Astrocyte (in vitro differentiated cells and primary cell): ENCODE data around the gene TOM1L2. TPM values are rescaled to one million over a fixed set of nuclear protein-coding genes. Genes with fewer than 3 reads are reported as not detected.
A peak's percentile ranks its signal among the peaks of the same experiment; 100 is the strongest.

Source experiments
- DNase-seq: peaks from one replicate; pipeline ENCODE4 v3.0.0-alpha.2; 2010; ENCODE audit warnings: low read depth
- FAIRE-seq: peaks from 2 replicates; lab custom pipeline; 2011; peaks lifted over from hg19 to GRCh38; lab: Jason Lieb, UNC
- H2AFZ ChIP-seq: 2 replicates; pipeline ENCODE4 v1.6.0; 2012; ENCODE audit warnings: low read depth, low read length, inconsistent platforms
- H3K27ac ChIP-seq: 2 replicates; pipeline ENCODE4 v1.5.1; 2011; ENCODE audit warnings: low read depth, low read length, inconsistent platforms
- H3K27me3 ChIP-seq: 2 replicates; pipeline ENCODE4 v1.6.0; 2011; ENCODE audit warnings: low read length, inconsistent platforms; ENCODE audit not compliant: insufficient read depth
- H3K36me3 ChIP-seq: 2 replicates; pipeline ENCODE4 v1.5.1; 2011; ENCODE audit warnings: low read length, inconsistent platforms; ENCODE audit not compliant: insufficient read depth
- H3K4me1 ChIP-seq: 2 replicates; pipeline ENCODE4 v1.5.1; 2011; ENCODE audit warnings: low read length, inconsistent platforms; ENCODE audit not compliant: insufficient read depth
- H3K4me2 ChIP-seq: 2 replicates; pipeline ENCODE4 v1.6.0; 2012; ENCODE audit warnings: low read length, inconsistent platforms
- H3K4me3 ChIP-seq: 2 replicates; pipeline ENCODE4 v1.5.1; 2011; ENCODE audit warnings: low read depth, mild to moderate bottlenecking, low read length, inconsistent platforms; ENCODE audit not compliant: insufficient read depth
- H3K79me2 ChIP-seq: 2 replicates; pipeline ENCODE4 v1.6.0; 2012; ENCODE audit warnings: mild to moderate bottlenecking, low read length, inconsistent platforms; ENCODE audit not compliant: insufficient read depth
- H3K9ac ChIP-seq: 2 replicates; pipeline ENCODE4 v1.6.0; 2012; ENCODE audit warnings: mild to moderate bottlenecking, low read length, inconsistent platforms
- H3K9me3 ChIP-seq: 2 replicates; pipeline ENCODE4 v1.5.1; 2012; ENCODE audit warnings: low read depth, mild to moderate bottlenecking, low read length, inconsistent platforms; ENCODE audit not compliant: insufficient read depth
- H4K20me1 ChIP-seq: 2 replicates; pipeline ENCODE4 v1.6.0; 2012; ENCODE audit warnings: low read length, inconsistent platforms; ENCODE audit not compliant: insufficient read depth
- H3K27ac Mint-ChIP-seq: one replicate; pipeline ENCODE4 v1.8.0; 2021; ENCODE audit warnings: mild to moderate bottlenecking, mixed read lengths; ENCODE audit not compliant: unreplicated experiment
- H3K27me3 Mint-ChIP-seq: one replicate; pipeline ENCODE4 v1.8.0; 2021; ENCODE audit warnings: low read depth, mixed read lengths; ENCODE audit not compliant: unreplicated experiment
- H3K36me3 Mint-ChIP-seq: one replicate; pipeline ENCODE4 v1.8.0; 2021; ENCODE audit warnings: low read depth, mixed read lengths; ENCODE audit not compliant: unreplicated experiment
- H3K4me1 Mint-ChIP-seq: one replicate; pipeline ENCODE4 v1.8.0; 2021; ENCODE audit warnings: low read depth, mixed read lengths; ENCODE audit not compliant: unreplicated experiment
- H3K4me3 Mint-ChIP-seq: one replicate; pipeline ENCODE4 v1.8.0; 2021; ENCODE audit warnings: mild to moderate bottlenecking, moderate library complexity, mixed read lengths; ENCODE audit not compliant: unreplicated experiment
- H3K9me3 Mint-ChIP-seq: one replicate; pipeline ENCODE4 v1.8.0; 2021; ENCODE audit warnings: mild to moderate bottlenecking, mixed read lengths; ENCODE audit not compliant: unreplicated experiment
- EZH2 ChIP-seq: IDR thresholded peaks from 2 replicates; pipeline ENCODE4 v1.6.1; 2012; ENCODE audit warnings: mild to moderate bottlenecking, low read length, inconsistent platforms; ENCODE audit not compliant: insufficient read depth
- total RNA-seq: library from RNA; stranded (reverse); gene quantifications from 2 replicates; pipeline ENCODE4 v1.2.1, GENCODE V29; 2021
- TF ChIP-seq, protein P1 (sequence below): IDR thresholded peaks from 2 replicates; pipeline ENCODE4 v1.5.1; 2011; ENCODE audit warnings: low read depth, mild to moderate bottlenecking, inconsistent platforms, low read length, moderate library complexity; ENCODE audit not compliant: insufficient read depth

The TOM1L2 gene
- total RNA-seq, 1 donor from 2014 or later, result 54.4 TPM

DNA sequence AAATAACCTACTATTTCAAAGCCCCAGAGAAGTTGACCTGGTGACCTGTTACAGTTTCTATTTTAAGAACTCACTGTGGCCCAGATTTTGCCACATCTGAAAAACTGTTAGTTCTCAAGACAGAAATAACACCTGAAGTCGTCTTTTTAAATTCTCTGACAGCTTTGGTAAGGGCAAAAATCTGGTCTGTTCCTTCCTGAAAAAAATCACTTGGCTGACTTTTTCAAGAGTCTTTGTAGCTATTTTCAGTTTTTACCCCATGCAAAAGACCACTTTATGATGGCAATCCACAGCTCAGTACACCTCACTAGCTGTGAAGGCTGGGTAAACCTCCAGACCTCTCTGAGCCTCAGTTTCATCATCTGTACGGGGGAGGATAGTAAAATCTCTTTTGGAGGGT lies 74.8 kb downstream of the TOM1L2 start:
- Histone ChIP-seq H4K20me1 (no peaks in the 10 kb centered on the region), H3K27ac (no peak overlapping the region), H3K4me1 (peaks cover 14% of the 10 kb centered on the region), H3K9ac (no peak overlapping the region), H3K4me3 (no peak overlapping the region), H3K27me3 (no peaks in the 10 kb centered on the region), H3K36me3 (peaks cover 4% of the 10 kb centered on the region), H3K4me2 (no peak overlapping the region), H2AFZ (no peak overlapping the region), H3K9me3 (no peaks in the 10 kb centered on the region), H3K79me2 (no peaks in the 10 kb centered on the region)
- H3K9me3 Mint-ChIP-seq, result no peaks in the 10 kb centered on the region
- no peak overlapping the region for H3K27ac Mint-ChIP-seq
- FAIRE-seq, result no peak
- H3K36me3 Mint-ChIP-seq, result peaks cover 38% of the 10 kb centered on the region
- DNase-seq, result no peak
- H3K4me1 Mint-ChIP-seq, result peaks cover 12% of the 10 kb centered on the region
- H3K4me3 Mint-ChIP-seq, result peak overlapping the region; percentile 45
- no peaks in the 10 kb centered on the region for H3K27me3 Mint-ChIP-seq
- TF ChIP-seq, protein P1, sequence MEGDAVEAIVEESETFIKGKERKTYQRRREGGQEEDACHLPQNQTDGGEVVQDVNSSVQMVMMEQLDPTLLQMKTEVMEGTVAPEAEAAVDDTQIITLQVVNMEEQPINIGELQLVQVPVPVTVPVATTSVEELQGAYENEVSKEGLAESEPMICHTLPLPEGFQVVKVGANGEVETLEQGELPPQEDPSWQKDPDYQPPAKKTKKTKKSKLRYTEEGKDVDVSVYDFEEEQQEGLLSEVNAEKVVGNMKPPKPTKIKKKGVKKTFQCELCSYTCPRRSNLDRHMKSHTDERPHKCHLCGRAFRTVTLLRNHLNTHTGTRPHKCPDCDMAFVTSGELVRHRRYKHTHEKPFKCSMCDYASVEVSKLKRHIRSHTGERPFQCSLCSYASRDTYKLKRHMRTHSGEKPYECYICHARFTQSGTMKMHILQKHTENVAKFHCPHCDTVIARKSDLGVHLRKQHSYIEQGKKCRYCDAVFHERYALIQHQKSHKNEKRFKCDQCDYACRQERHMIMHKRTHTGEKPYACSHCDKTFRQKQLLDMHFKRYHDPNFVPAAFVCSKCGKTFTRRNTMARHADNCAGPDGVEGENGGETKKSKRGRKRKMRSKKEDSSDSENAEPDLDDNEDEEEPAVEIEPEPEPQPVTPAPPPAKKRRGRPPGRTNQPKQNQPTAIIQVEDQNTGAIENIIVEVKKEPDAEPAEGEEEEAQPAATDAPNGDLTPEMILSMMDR, result no peak
- no peak for TF ChIP-seq EZH2

DNA sequence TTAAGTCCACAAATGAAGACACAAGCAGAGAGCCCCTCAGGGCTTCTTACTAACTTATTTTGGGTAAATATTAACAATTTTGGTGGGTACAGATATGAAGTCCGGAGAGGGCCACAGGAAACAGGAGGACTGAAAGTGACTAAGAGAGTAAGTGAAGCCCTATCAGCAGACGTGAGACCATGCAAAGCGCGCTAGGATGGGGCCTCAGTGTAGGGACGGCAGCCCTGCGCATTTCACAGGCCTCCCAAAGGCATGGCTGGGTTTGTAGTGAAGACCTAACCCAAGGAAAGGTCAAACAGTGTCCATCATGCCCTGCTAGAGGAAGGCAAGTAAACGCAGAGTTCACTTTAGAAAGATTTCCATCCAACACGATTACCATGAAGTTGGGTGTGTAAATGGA lies 75.5 kb downstream of the TOM1L2 start:
- H3K9ac ChIP-seq, result no peak overlapping the region
- H4K20me1 ChIP-seq, result no peaks in the 10 kb centered on the region
- Mint-ChIP-seq H3K9me3 (no peaks in the 10 kb centered on the region), H3K27ac (no peak overlapping the region), H3K4me1 (peaks cover 13% of the 10 kb centered on the region), H3K36me3 (peaks cover 38% of the 10 kb centered on the region), H3K27me3 (no peaks in the 10 kb centered on the region), H3K4me3 (no peak overlapping the region)
- no peaks in the 10 kb centered on the region for H3K27me3 ChIP-seq
- no peak overlapping the region for H3K27ac ChIP-seq
- H3K4me1 ChIP-seq, result peaks cover 14% of the 10 kb centered on the region
- H2AFZ ChIP-seq, result no peak overlapping the region
- H3K36me3 ChIP-seq, result peaks cover 4% of the 10 kb centered on the region
- no peaks in the 10 kb centered on the region for H3K9me3 ChIP-seq
- FAIRE-seq (no peak), DNase-seq (no peak)
- H3K4me3 ChIP-seq, result no peak overlapping the region
- no peaks in the 10 kb centered on the region for H3K79me2 ChIP-seq
- TF ChIP-seq, protein P1, result no peak
- TF ChIP-seq EZH2, result no peak
- no peak overlapping the region for H3K4me2 ChIP-seq

DNA sequence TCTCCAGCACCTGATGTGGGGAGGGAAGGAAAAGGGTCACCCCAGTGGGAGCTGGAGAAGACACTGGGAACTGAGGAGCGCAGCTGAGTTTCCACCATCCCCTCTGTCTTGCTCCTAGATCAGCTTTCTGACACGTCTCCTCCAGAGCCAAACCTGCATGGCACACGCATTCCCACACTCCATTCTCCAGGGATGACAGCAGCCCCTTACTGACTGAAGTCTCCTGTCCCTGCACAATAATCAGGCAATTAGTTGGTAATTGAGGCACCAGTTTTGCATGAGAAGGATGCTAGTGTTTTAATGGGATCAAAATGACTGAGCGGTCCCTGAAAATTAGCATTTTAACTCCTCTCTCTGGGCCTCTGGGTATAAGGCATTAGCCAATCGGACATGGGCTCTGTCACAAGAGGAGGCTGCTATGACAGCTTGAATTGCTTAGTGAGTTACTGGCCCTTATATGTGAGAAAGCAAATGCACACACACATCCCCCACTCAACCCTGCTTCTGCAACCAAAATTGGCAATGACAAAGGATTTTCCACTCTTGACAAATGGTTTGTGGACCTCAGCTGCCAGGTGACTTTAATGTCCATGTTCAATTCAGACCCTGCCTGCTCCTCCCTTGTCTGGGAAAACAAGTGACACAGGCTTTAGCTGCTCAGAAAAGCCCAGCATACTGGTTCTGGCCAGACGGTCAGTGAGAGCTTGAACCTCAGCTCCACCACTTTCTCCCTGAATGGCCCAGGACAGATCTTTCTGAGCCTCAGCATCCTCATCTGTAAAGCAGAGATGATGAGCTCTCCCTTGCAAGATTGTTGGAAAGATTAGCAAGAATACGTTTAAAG lies 78.2 kb downstream of the TOM1L2 start:
- H3K27me3 Mint-ChIP-seq, result no peaks in the 10 kb centered on the region
- peaks cover 4% of the 10 kb centered on the region for H4K20me1 ChIP-seq
- no peaks in the 10 kb centered on the region for H3K27me3 ChIP-seq
- H3K4me2 ChIP-seq, result no peak overlapping the region
- H3K9me3 ChIP-seq, result no peaks in the 10 kb centered on the region
- DNase-seq (no peak), FAIRE-seq (no peak)
- no peaks in the 10 kb centered on the region for H3K9me3 Mint-ChIP-seq
- H3K27ac ChIP-seq, result no peak overlapping the region
- no peaks in the 10 kb centered on the region for H3K4me1 ChIP-seq
- H3K4me3 Mint-ChIP-seq, result no peak overlapping the region
- no peak overlapping the region for H3K27ac Mint-ChIP-seq
- no peak overlapping the region for H3K4me3 ChIP-seq
- peaks cover 38% of the 10 kb centered on the region for H3K36me3 Mint-ChIP-seq
- peaks cover 6% of the 10 kb centered on the region for H3K4me1 Mint-ChIP-seq
- no peaks in the 10 kb centered on the region for H3K79me2 ChIP-seq
- no peak overlapping the region for H3K9ac ChIP-seq
- no peak overlapping the region for H2AFZ ChIP-seq
- TF ChIP-seq, protein P1, result no peak
- TF ChIP-seq EZH2, result no peak
- peaks cover 4% of the 10 kb centered on the region for H3K36me3 ChIP-seq
